DMS 273 (cell line): ENCODE measurements around the gene CNTROB.

ENCODE experiments used
- DNase-seq: peaks from one replicate; lab custom pipeline; 2025; ENCODE audit not compliant: unreplicated experiment; lab: John Stamatoyannopoulos, UW

Gene CNTROB

GRCh38 chr17:7982173-7982572 is 50.2 kb downstream of the CNTROB start:
- DNase-seq = no peak

- DNase-seq = no peak
Observed at GRCh38 chr17:7982666-7983065, 50.7 kb downstream of the CNTROB start.

- DNase-seq = no peak
Observed at GRCh38 chr17:7984904-7985303, 52.9 kb downstream of the CNTROB start.

GRCh38 chr17:7987112-7987893 is 55.3 kb downstream of the CNTROB start:
- DNase-seq = no peak

- DNase-seq = peak; percentile 90
Observed at GRCh38 chr17:7988750-7989178, 56.8 kb downstream of the CNTROB start.

GRCh38 chr17:7989781-7990655 is 58.0 kb downstream of the CNTROB start:
- peak; percentile 87 for DNase-seq

- DNase-seq = no peak
Observed at GRCh38 chr17:7992516-7992915, 60.5 kb downstream of the CNTROB start.

GRCh38 chr17:7992924-7993323 is 60.9 kb downstream of the CNTROB start:
- no peak for DNase-seq

GRCh38 chr17:7993972-7994589 is 62.1 kb downstream of the CNTROB start:
- no peak for DNase-seq

- no peak for DNase-seq
Observed at GRCh38 chr17:7995724-7996123, 63.7 kb downstream of the CNTROB start.

- DNase-seq = peak; percentile 86
Observed at GRCh38 chr17:7997186-7997585, 65.2 kb downstream of the CNTROB start.
